Measurements from ENCODE around the gene CENPB. TPM values are rescaled to one million over a fixed set of nuclear protein-coding genes. Genes with fewer than 3 reads are reported as not detected.

Gene CENPB
- polyA plus RNA-seq, 1 donor (not counting 4 experiments of a cell fraction or from before 2014, with no cell fraction given): 18.1 TPM

DNA sequence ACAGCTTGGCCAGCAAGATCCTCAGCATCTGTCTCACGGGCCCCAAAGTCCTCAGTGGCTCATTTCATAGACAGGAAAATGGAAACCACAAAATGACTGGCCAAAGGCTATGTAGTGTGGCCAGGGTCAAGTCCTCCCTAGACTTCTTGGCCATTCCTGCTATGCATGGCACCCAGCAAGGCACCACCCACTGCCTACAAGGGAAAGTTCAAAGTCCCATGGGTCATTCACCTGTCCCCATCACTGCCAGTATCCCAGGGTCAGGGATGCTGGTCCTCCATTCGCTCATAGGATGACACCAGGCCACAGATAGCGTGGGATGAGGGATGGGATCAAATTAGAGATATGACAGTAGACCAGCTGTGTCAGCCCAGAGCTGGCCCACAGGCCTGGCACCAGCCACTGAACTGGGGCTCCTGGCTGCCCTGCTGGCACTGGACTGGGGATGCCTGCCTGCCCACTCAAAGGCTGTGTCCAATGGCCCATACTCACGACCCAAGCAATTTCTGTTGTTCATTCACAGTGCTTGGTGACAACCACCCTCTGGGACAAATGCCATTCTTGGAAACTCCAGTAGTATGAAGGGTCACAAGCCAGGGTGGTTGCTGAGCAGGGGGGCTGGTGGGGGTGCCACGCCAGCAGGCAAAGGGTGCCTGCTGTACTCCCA is 30.6 kb downstream of the CENPB start:
- Histone ChIP-seq H3K27ac (ENCODE audit: control insufficient read depth, insufficient read depth, low read length) (no peak overlapping the region), H2AFZ (ENCODE audit: control insufficient read depth, low read length) (no peak overlapping the region), H3K27me3 (ENCODE audit: control insufficient read depth, extremely low read depth, insufficient read depth, low read length) (peaks cover 7% of the 10 kb centered on the region), H4K20me1 (ENCODE audit: control insufficient read depth, extremely low read depth, insufficient read depth, low read length) (peaks cover 7% of the 10 kb centered on the region), H3K9me1 (ENCODE audit: control insufficient read depth, extremely low read depth, insufficient read depth, low read length) (no peaks in the 10 kb centered on the region), H3K36me3 (ENCODE audit: control insufficient read depth in 2 of 2, extremely low read depth in 1 of 2, insufficient read depth in 2 of 2, low read length in 2 of 2) (peaks cover 4 to 15% of the 10 kb centered on the region in 2 experiments), H3K9me3 (ENCODE audit: control insufficient read depth, low read depth, low read length) (no peaks in the 10 kb centered on the region), H3K4me1 (ENCODE audit: control insufficient read depth, extremely low read depth, insufficient read depth, low read length) (peaks cover 4% of the 10 kb centered on the region), H3K4me2 (ENCODE audit: control insufficient read depth, extremely low read depth, insufficient read depth, low read depth, low read length) (no peak overlapping the region), H3K4me3 (ENCODE audit: control insufficient read depth in 2 of 3, extremely low read depth in 1 of 3, insufficient read depth in 2 of 3, low read depth in 1 of 3, low read length in 3 of 3) (no peak overlapping the region), H3K9ac (ENCODE audit: control insufficient read depth, extremely low read depth, insufficient read depth, low read length) (no peak overlapping the region), H3K79me2 (ENCODE audit: control insufficient read depth, insufficient read depth, low read length) (peaks cover 1% of the 10 kb centered on the region)
- dilution Hi-C loops (cut with MboI; ENCODE audit: extremely low pct_ligation_motif_present, low sequenced_read_pairs): no loop called here
- no peak for DNase-seq (ENCODE audit: low read depth, low spot score)
- TF ChIP-seq EZH2 (IDR thresholded peaks at IDR 0.05; ENCODE audit: low read length): no peak
- TF ChIP-seq, protein P1, sequence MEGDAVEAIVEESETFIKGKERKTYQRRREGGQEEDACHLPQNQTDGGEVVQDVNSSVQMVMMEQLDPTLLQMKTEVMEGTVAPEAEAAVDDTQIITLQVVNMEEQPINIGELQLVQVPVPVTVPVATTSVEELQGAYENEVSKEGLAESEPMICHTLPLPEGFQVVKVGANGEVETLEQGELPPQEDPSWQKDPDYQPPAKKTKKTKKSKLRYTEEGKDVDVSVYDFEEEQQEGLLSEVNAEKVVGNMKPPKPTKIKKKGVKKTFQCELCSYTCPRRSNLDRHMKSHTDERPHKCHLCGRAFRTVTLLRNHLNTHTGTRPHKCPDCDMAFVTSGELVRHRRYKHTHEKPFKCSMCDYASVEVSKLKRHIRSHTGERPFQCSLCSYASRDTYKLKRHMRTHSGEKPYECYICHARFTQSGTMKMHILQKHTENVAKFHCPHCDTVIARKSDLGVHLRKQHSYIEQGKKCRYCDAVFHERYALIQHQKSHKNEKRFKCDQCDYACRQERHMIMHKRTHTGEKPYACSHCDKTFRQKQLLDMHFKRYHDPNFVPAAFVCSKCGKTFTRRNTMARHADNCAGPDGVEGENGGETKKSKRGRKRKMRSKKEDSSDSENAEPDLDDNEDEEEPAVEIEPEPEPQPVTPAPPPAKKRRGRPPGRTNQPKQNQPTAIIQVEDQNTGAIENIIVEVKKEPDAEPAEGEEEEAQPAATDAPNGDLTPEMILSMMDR (optimal IDR thresholded peaks at IDR 0.05 in 1 of 3, IDR thresholded peaks at IDR 0.05 in 1 of 3, conservative IDR thresholded peaks at IDR 0.05 in 1 of 3; ENCODE audit: extremely low read depth in 1 of 3, insufficient read depth in 2 of 3, low read length in 3 of 3): no peak
- no peak for FAIRE-seq

DNA sequence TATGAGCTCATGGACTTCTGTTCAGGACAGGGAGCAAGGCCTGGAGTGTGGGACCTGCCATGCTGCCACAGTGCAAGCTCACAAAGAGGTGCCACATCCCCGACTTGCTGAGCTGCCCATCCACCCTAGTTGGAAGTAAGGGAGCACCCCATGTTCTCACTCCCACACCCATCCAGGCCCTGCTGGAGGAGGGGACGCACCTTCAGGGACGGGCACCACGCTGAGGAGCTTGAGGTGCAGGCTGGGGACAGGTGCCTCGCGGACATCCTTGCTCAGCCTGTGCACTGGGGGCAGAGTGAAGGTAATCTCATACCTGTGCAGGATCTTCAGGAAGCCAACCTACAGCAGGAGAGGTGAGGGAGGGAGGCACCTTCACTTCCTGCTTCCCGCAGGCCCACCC is 31.3 kb downstream of the CENPB start:
- no peak overlapping the region for H3K4me2 ChIP-seq (ENCODE audit: control insufficient read depth, extremely low read depth, insufficient read depth, low read depth, low read length)
- H3K9me3 ChIP-seq (ENCODE audit: control insufficient read depth, low read depth, low read length): no peaks in the 10 kb centered on the region
- dilution Hi-C loops (cut with MboI; ENCODE audit: extremely low pct_ligation_motif_present, low sequenced_read_pairs): no loop called here
- peaks cover 7% of the 10 kb centered on the region for H3K4me1 ChIP-seq (ENCODE audit: control insufficient read depth, extremely low read depth, insufficient read depth, low read length)
- DNase-seq (ENCODE audit: low read depth, low spot score) (no peak), FAIRE-seq (no peak)
- H3K27ac ChIP-seq (ENCODE audit: control insufficient read depth, insufficient read depth, low read length): no peak overlapping the region
- H3K4me3 ChIP-seq (ENCODE audit: control insufficient read depth in 2 of 3, extremely low read depth in 1 of 3, insufficient read depth in 2 of 3, low read depth in 1 of 3, low read length in 3 of 3): no peak overlapping the region
- H4K20me1 ChIP-seq (ENCODE audit: control insufficient read depth, extremely low read depth, insufficient read depth, low read length): peaks cover 7% of the 10 kb centered on the region
- no peak overlapping the region for H3K9ac ChIP-seq (ENCODE audit: control insufficient read depth, extremely low read depth, insufficient read depth, low read length)
- no peak overlapping the region for H2AFZ ChIP-seq (ENCODE audit: control insufficient read depth, low read length)
- peaks cover 1% of the 10 kb centered on the region for H3K79me2 ChIP-seq (ENCODE audit: control insufficient read depth, insufficient read depth, low read length)
- H3K9me1 ChIP-seq (ENCODE audit: control insufficient read depth, extremely low read depth, insufficient read depth, low read length): no peaks in the 10 kb centered on the region
- peaks cover 14% of the 10 kb centered on the region for H3K27me3 ChIP-seq (ENCODE audit: control insufficient read depth, extremely low read depth, insufficient read depth, low read length)
- TF ChIP-seq EZH2 (IDR thresholded peaks at IDR 0.05; ENCODE audit: low read length): no peak
- TF ChIP-seq, protein P1 (optimal IDR thresholded peaks at IDR 0.05 in 1 of 3, IDR thresholded peaks at IDR 0.05 in 1 of 3, conservative IDR thresholded peaks at IDR 0.05 in 1 of 3; ENCODE audit: extremely low read depth in 1 of 3, insufficient read depth in 2 of 3, low read length in 3 of 3): no peak
- H3K36me3 ChIP-seq (ENCODE audit: control insufficient read depth in 2 of 2, extremely low read depth in 1 of 2, insufficient read depth in 2 of 2, low read length in 2 of 2): peaks cover 4 to 15% of the 10 kb centered on the region in 2 experiments

Measured in keratinocyte (primary cell).